Astrocyte (in vitro differentiated cells and primary cell): ENCODE results near the gene PRR35. TPM values are rescaled to one million over a fixed set of nuclear protein-coding genes. Genes with fewer than 3 reads are reported as not detected.

Experiments used
- DNase-seq: peaks from one replicate; pipeline ENCODE4 v3.0.0-alpha.2; 2010; ENCODE audit warnings: low read depth
- FAIRE-seq: peaks from 2 replicates; lab custom pipeline; 2011; peaks lifted over from hg19 to GRCh38; lab: Jason Lieb, UNC
- H2AFZ ChIP-seq: 2 replicates; pipeline ENCODE4 v1.6.0; 2012; ENCODE audit warnings: low read depth, low read length, inconsistent platforms
- H3K27ac ChIP-seq: 2 replicates; pipeline ENCODE4 v1.5.1; 2011; ENCODE audit warnings: low read depth, low read length, inconsistent platforms
- H3K27me3 ChIP-seq: 2 replicates; pipeline ENCODE4 v1.6.0; 2011; ENCODE audit warnings: low read length, inconsistent platforms; ENCODE audit not compliant: insufficient read depth
- H3K36me3 ChIP-seq: 2 replicates; pipeline ENCODE4 v1.5.1; 2011; ENCODE audit warnings: low read length, inconsistent platforms; ENCODE audit not compliant: insufficient read depth
- H3K4me1 ChIP-seq: 2 replicates; pipeline ENCODE4 v1.5.1; 2011; ENCODE audit warnings: low read length, inconsistent platforms; ENCODE audit not compliant: insufficient read depth
- H3K4me2 ChIP-seq: 2 replicates; pipeline ENCODE4 v1.6.0; 2012; ENCODE audit warnings: low read length, inconsistent platforms
- H3K4me3 ChIP-seq: 2 replicates; pipeline ENCODE4 v1.5.1; 2011; ENCODE audit warnings: low read depth, mild to moderate bottlenecking, low read length, inconsistent platforms; ENCODE audit not compliant: insufficient read depth
- H3K79me2 ChIP-seq: 2 replicates; pipeline ENCODE4 v1.6.0; 2012; ENCODE audit warnings: mild to moderate bottlenecking, low read length, inconsistent platforms; ENCODE audit not compliant: insufficient read depth
- H3K9ac ChIP-seq: 2 replicates; pipeline ENCODE4 v1.6.0; 2012; ENCODE audit warnings: mild to moderate bottlenecking, low read length, inconsistent platforms
- H3K9me3 ChIP-seq: 2 replicates; pipeline ENCODE4 v1.5.1; 2012; ENCODE audit warnings: low read depth, mild to moderate bottlenecking, low read length, inconsistent platforms; ENCODE audit not compliant: insufficient read depth
- H4K20me1 ChIP-seq: 2 replicates; pipeline ENCODE4 v1.6.0; 2012; ENCODE audit warnings: low read length, inconsistent platforms; ENCODE audit not compliant: insufficient read depth
- H3K27ac Mint-ChIP-seq: one replicate; pipeline ENCODE4 v1.8.0; 2021; ENCODE audit warnings: mild to moderate bottlenecking, mixed read lengths; ENCODE audit not compliant: unreplicated experiment
- H3K27me3 Mint-ChIP-seq: one replicate; pipeline ENCODE4 v1.8.0; 2021; ENCODE audit warnings: low read depth, mixed read lengths; ENCODE audit not compliant: unreplicated experiment
- H3K36me3 Mint-ChIP-seq: one replicate; pipeline ENCODE4 v1.8.0; 2021; ENCODE audit warnings: low read depth, mixed read lengths; ENCODE audit not compliant: unreplicated experiment
- H3K4me1 Mint-ChIP-seq: one replicate; pipeline ENCODE4 v1.8.0; 2021; ENCODE audit warnings: low read depth, mixed read lengths; ENCODE audit not compliant: unreplicated experiment
- H3K4me3 Mint-ChIP-seq: one replicate; pipeline ENCODE4 v1.8.0; 2021; ENCODE audit warnings: mild to moderate bottlenecking, moderate library complexity, mixed read lengths; ENCODE audit not compliant: unreplicated experiment
- H3K9me3 Mint-ChIP-seq: one replicate; pipeline ENCODE4 v1.8.0; 2021; ENCODE audit warnings: mild to moderate bottlenecking, mixed read lengths; ENCODE audit not compliant: unreplicated experiment
- EZH2 ChIP-seq: IDR thresholded peaks from 2 replicates; pipeline ENCODE4 v1.6.1; 2012; ENCODE audit warnings: mild to moderate bottlenecking, low read length, inconsistent platforms; ENCODE audit not compliant: insufficient read depth
- total RNA-seq: library from RNA; stranded (reverse); gene quantifications from 2 replicates; pipeline ENCODE4 v1.2.1, GENCODE V29; 2021
- TF ChIP-seq, protein P1 (sequence below): IDR thresholded peaks from 2 replicates; pipeline ENCODE4 v1.5.1; 2011; ENCODE audit warnings: low read depth, mild to moderate bottlenecking, inconsistent platforms, low read length, moderate library complexity; ENCODE audit not compliant: insufficient read depth

Gene PRR35
- total RNA-seq, 1 donor from 2014 or later = 0.09 TPM

DNA sequence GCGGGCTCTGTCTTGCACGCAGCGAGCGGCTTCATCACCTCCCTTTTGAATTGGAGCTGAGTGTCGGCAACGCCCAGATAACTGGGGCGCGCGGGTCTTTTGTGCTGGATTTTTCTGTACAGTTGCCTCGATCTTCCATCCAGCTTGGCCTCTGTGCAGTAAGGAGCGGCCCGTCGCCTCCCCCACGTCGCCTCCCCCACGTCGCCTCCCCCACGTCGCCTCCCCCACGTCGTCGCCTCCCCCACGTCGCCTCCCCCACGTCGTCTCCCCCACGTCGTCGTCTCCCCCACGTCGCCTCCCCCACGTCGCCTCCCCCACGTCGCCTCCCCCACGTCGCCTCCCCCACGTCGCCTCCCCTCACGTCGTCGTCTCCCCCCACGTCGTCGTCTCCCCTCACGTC lies 15.7 kb upstream of the PRR35 start:
- Histone ChIP-seq H4K20me1 (peaks cover 80% of the 10 kb centered on the region), H3K36me3 (no peaks in the 10 kb centered on the region), H3K27ac (no peak overlapping the region), H3K4me1 (peaks cover 10% of the 10 kb centered on the region), H3K4me2 (no peak overlapping the region), H3K27me3 (no peaks in the 10 kb centered on the region), H3K79me2 (peaks cover 73% of the 10 kb centered on the region), H3K9ac (no peak overlapping the region), H3K9me3 (no peaks in the 10 kb centered on the region), H3K4me3 (no peak overlapping the region), H2AFZ (no peak overlapping the region)
- H3K27ac Mint-ChIP-seq = no peak overlapping the region
- H3K36me3 Mint-ChIP-seq = peaks cover 2% of the 10 kb centered on the region
- no peaks in the 10 kb centered on the region for H3K9me3 Mint-ChIP-seq
- no peak for DNase-seq
- H3K4me3 Mint-ChIP-seq = no peak overlapping the region
- no peak for FAIRE-seq
- H3K27me3 Mint-ChIP-seq = no peaks in the 10 kb centered on the region
- TF ChIP-seq EZH2 = no peak
- TF ChIP-seq, protein P1, sequence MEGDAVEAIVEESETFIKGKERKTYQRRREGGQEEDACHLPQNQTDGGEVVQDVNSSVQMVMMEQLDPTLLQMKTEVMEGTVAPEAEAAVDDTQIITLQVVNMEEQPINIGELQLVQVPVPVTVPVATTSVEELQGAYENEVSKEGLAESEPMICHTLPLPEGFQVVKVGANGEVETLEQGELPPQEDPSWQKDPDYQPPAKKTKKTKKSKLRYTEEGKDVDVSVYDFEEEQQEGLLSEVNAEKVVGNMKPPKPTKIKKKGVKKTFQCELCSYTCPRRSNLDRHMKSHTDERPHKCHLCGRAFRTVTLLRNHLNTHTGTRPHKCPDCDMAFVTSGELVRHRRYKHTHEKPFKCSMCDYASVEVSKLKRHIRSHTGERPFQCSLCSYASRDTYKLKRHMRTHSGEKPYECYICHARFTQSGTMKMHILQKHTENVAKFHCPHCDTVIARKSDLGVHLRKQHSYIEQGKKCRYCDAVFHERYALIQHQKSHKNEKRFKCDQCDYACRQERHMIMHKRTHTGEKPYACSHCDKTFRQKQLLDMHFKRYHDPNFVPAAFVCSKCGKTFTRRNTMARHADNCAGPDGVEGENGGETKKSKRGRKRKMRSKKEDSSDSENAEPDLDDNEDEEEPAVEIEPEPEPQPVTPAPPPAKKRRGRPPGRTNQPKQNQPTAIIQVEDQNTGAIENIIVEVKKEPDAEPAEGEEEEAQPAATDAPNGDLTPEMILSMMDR = no peak
- no peaks in the 10 kb centered on the region for H3K4me1 Mint-ChIP-seq

DNA sequence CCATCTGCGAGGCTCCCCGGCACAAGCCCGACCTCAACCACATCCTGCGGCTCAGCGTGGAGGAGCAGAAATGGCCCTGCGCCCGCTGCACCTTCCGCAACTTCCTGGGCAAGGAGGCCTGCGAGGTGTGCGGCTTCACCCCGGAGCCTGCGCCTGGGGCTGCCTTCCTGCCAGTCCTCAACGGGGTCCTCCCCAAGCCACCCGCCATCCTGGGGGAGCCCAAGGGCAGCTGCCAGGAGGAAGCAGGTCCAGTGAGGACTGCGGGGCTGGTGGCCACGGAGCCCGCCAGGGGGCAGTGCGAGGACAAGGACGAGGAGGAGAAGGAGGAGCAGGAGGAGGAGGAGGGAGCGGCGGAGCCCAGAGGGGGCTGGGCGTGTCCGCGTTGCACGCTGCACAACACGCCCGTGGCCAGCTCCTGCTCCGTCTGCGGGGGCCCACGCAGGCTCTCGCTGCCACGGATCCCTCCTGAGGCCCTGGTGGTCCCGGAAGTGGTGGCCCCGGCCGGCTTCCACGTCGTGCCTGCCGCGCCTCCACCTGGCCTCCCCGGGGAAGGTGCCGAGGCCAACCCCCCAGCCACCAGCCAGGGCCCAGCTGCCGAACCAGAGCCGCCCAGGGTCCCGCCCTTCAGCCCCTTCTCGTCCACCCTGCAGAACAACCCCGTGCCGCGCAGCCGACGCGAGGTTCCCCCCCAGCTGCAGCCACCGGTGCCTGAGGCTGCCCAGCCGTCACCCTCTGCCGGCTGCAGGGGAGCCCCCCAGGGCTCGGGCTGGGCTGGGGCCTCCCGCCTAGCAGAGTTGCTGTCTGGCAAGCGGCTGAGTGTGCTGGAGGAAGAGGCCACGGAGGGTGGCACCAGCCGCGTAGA lies 13.1 kb upstream of the PRR35 start:
- Mint-ChIP-seq H3K27ac (no peak overlapping the region), H3K4me1 (no peaks in the 10 kb centered on the region), H3K4me3 (no peak overlapping the region), H3K9me3 (no peaks in the 10 kb centered on the region), H3K27me3 (no peaks in the 10 kb centered on the region), H3K36me3 (peaks cover 2% of the 10 kb centered on the region)
- Histone ChIP-seq H3K79me2 (peaks cover 46% of the 10 kb centered on the region), H4K20me1 (peaks cover 57% of the 10 kb centered on the region), H3K9ac (no peak overlapping the region), H3K9me3 (no peaks in the 10 kb centered on the region), H3K27me3 (no peaks in the 10 kb centered on the region), H3K4me3 (no peak overlapping the region), H3K4me2 (no peak overlapping the region), H2AFZ (no peak overlapping the region), H3K36me3 (no peaks in the 10 kb centered on the region), H3K4me1 (no peaks in the 10 kb centered on the region), H3K27ac (no peak overlapping the region)
- DNase-seq (no peak), FAIRE-seq (no peak)
- TF ChIP-seq, protein P1 = no peak
- TF ChIP-seq EZH2 = no peak

DNA sequence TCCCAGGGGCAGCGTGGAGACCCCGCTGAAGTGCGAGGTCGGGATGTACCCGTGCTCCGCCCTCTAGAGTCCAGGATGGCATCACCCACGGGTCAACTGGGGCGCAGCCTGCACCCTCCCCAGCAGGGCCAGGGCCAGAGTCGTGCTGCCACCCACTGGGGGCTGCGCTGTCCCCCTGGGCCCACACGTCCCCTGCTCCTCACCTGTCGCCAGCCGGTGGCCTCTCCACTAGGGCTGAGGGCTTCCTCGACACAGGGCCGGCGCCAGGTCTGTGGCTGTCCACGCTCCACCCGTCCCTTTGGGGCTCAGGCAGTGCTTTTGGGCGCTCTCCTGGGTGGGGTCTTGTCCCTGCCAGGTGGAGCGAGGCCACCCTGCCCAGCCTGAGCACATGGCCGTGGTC lies 11.6 kb upstream of the PRR35 start:
- H3K4me3 Mint-ChIP-seq = no peak overlapping the region
- DNase-seq (no peak), FAIRE-seq (no peak)
- H3K4me3 ChIP-seq = no peak overlapping the region
- H3K9me3 Mint-ChIP-seq = no peaks in the 10 kb centered on the region
- H3K4me1 ChIP-seq = no peaks in the 10 kb centered on the region
- H3K4me2 ChIP-seq = no peak overlapping the region
- no peak for TF ChIP-seq EZH2
- TF ChIP-seq, protein P1 = no peak
- H3K36me3 Mint-ChIP-seq = peaks cover 2% of the 10 kb centered on the region
- peaks cover 43% of the 10 kb centered on the region for H4K20me1 ChIP-seq
- no peaks in the 10 kb centered on the region for H3K4me1 Mint-ChIP-seq
- peaks cover 33% of the 10 kb centered on the region for H3K79me2 ChIP-seq
- no peaks in the 10 kb centered on the region for H3K27me3 Mint-ChIP-seq
- H3K27ac Mint-ChIP-seq = no peak overlapping the region
- no peaks in the 10 kb centered on the region for H3K36me3 ChIP-seq
- no peak overlapping the region for H2AFZ ChIP-seq
- H3K27ac ChIP-seq = no peak overlapping the region
- no peaks in the 10 kb centered on the region for H3K27me3 ChIP-seq
- no peak overlapping the region for H3K9ac ChIP-seq
- H3K9me3 ChIP-seq = no peaks in the 10 kb centered on the region
